ENCODE results near the gene GABARAPL2. TPM values are rescaled to one million over a fixed set of nuclear protein-coding genes. Genes with fewer than 3 reads are reported as not detected.

Gene GABARAPL2
- polyA plus RNA-seq, 1 donor = 170 TPM

Other genes starting within 250 kb of the GABARAPL2 start
- gene CFDP1, start 132.9 kb upstream of the GABARAPL2 start, polyA plus RNA-seq (ENCODE audit: insufficient read length) = 167 TPM
- gene TMEM170A, start 101.7 kb upstream of the GABARAPL2 start, polyA plus RNA-seq (ENCODE audit: insufficient read length) = 50.1 TPM
- gene CHST6, start 70.9 kb upstream of the GABARAPL2 start, polyA plus RNA-seq (ENCODE audit: insufficient read length) = 0.98 TPM
- gene CHST5, start 30.3 kb upstream of the GABARAPL2 start, polyA plus RNA-seq (ENCODE audit: insufficient read length) = 1.1 TPM
- 22.1 TPM for gene TMEM231, start 10.1 kb upstream of the GABARAPL2 start, polyA plus RNA-seq (ENCODE audit: insufficient read length)
- 60.0 TPM for gene ADAT1, start 56.9 kb downstream of the GABARAPL2 start, polyA plus RNA-seq (ENCODE audit: insufficient read length)
- 143 TPM for gene KARS1, start 81.3 kb downstream of the GABARAPL2 start, polyA plus RNA-seq (ENCODE audit: insufficient read length)
- 79.4 TPM for gene TERF2IP, start 81.4 kb downstream of the GABARAPL2 start, polyA plus RNA-seq (ENCODE audit: insufficient read length)
- gene CPHXL2, start 110.6 kb downstream of the GABARAPL2 start, polyA plus RNA-seq (ENCODE audit: insufficient read length) = 0.40 TPM
- gene DUXB, start 135.1 kb downstream of the GABARAPL2 start, polyA plus RNA-seq (ENCODE audit: insufficient read length) = 0.13 TPM
- gene CPHXL, start 160.1 kb downstream of the GABARAPL2 start, polyA plus RNA-seq (ENCODE audit: insufficient read length) = not detected

Measured in left kidney (tissue), 1 donor.